Neural cell (in vitro differentiated cells): ENCODE data around the gene SLC41A3.

Experiments used
- POLR2AphosphoS5 ChIP-seq: IDR thresholded peaks from 2 replicates; pipeline ENCODE4 v1.6.1; 2012
- RAD21 ChIP-seq: fragments of 450-650 bp; conservative IDR thresholded peaks from 2 replicates; pipeline ENCODE4 v1.6.1; 2014; ENCODE audit warnings: antibody characterized with exemption, mild to moderate bottlenecking, moderate library complexity
- REST ChIP-seq: IDR thresholded peaks from 2 replicates; pipeline ENCODE4 v1.6.1; 2012; ENCODE audit warnings: borderline replicate concordance

- no peak for TF ChIP-seq POLR2AphosphoS5
- TF ChIP-seq RAD21 = no peak
- no peak for TF ChIP-seq REST
These were observed 33.9 kb downstream of the SLC41A3 start for GRCh38 chr3:126050050-126050392.
